CD4-positive, alpha-beta T cell treated with Interleukin-1 beta for 1 hour (primary cell): Measurements from ENCODE around the gene ADORA3.

Experiments used
- DNase-seq, 2 donors: peaks; one replicate each; pipeline ENCODE4 v3.0.0-alpha.2; 2020 to 2022

ADORA3 gene

DNA sequence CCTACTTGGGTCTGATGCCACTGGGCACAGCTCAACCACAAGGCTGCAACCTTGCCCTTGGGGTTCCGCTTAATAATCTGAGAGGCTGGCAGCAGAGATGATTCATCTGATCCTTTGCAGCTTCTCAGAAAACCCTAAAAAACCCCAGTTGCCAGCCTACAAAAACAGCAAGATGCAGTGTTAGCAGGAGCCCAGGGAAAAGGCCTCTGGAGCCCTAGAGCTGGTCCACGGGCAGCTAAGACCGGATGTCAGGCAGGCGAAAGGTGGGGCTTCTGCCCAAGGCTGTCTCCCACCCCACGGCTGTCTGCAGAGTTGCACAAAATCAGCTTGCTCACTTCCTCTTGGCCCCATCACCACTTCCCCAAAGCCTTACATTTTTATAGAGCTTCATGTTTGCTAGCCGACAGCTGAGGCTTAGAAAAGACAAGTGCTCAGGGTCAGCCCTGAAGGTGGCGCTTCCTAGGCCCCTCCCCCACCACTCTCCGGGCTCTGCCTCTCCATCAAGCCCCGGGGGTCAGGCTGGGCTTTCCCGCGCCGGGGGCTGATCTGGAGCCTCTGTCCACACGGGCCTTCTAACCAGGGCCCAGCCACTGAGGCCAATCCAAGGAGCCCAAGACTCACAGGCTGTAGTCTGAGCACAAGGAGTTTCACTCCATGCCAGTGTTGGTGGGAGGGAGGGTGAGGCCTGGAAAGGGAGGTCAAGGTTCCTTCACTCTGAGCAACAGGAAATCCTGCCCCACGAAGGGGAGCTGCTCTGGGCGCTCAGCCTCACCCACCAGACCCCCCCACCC is 4.2 kb upstream of the ADORA3 start:
- DNase-seq: peak; percentile 61 to 81

DNA sequence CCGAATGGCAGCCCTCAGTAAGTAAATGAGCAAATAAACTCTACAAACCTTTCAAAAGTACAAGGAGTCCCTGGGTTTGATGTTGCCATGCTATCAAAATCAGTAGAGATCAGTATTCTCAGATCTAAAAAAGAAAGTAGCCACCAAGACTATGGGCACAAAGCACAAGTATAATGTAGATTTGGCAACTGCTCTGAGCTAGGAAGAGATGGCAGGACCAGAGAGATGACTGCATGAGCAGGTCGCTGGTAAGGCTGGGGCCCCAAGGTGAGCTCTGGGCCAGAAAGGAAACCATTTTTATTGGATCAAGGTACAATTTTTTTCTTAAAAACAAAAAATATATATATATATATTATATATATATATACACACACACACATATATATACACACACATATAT is 3.1 kb upstream of the ADORA3 start:
- DNase-seq: no peak

DNA sequence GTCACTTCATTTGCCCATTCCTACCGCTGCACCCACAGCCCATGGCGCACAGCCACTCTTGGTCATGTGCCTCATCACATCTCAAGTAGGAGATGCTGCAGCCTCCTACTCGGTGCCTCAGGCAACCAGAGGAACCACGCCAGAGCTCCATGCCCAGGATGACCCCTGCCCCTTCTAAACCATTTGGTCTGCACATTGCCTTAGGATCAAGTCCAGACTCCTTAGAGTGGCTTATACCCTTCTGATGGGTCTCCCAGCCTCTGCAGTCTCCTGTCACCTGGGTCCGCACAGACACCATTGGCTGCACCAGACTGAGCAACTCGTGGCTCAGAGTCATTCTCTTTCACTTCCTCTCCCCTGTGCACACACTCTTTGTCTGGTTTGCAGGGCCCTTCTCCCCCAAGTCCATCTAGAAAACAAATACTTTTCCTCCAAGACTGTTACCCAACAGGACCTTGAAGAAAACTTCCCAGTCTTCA is 2.2 kb upstream of the ADORA3 start:
- peak in 1 of 2 donors; percentile 71 for DNase-seq

DNA sequence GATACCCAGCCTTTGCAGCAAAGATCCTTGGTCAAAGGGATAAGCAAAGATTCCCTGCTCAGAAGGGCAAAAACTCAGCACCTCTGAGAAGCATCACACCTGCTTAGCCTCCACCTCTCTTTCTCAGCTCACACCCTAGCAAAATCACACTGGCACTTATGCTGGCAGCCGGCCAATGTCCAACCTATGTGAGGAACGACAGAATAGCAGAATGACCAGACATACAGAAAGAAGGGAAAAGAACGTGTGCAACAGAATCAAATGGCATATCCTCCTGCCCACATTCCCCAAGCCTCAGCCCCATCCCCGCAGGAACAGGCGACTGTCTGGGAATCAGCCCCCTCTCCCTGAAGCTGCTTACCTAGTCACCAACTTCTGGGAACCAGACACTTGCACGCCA is 664 bp upstream of the ADORA3 start:
- no peak for DNase-seq

DNA sequence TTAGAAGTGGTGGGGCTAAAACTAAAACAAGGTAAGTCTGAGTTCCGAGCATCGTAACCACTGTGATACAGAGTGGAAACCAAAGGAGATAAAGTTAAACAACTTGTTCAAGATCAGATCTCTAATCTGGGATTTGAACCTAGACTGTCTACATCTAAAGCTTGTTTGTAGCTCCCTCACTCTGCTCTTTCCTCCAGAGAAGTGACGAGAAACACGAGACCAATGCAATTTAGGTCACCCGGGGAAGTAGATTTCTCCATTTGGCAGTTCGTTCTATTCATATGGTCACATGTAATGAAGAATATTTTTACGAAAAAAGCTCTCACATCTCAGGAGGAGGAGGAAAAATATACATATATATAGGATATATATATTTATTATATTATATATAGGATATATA is 1.8 kb downstream of the ADORA3 start:
- DNase-seq: no peak

DNA sequence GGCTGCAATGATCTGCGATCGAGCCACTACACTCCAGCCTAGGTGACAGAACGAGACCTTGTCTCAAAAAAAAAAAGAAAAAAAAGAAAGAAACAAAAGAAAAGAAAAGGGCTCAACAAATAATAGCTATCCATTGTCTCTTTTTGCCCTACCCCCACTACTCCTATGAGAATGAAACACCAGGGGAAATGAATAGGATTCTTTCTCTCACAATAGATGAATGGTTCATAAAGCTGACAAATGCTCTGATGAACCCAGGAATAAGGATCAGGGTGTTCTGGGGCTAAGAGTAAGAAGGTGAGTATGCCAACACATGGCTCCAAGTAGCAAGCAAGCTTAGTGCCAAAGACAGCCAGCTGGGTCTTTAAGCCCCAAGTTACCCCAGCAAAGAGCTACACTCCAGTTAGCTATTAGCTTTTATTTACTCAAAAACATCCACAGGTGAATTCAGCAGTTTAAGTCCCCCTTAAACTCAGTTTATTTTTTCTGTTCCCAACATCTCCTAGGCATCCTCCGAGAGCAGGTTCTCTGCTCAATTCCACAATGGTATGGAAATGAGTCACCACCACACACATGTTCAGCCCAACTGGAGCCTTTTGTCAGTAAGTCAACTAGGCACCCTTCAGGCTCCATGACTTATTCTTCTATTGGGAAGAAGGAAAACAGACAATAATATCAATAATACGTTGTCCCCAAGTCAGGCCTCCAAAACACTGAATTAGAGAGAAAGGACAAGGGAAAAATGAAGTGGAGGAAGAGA is 4.2 kb downstream of the ADORA3 start:
- no peak for DNase-seq

DNA sequence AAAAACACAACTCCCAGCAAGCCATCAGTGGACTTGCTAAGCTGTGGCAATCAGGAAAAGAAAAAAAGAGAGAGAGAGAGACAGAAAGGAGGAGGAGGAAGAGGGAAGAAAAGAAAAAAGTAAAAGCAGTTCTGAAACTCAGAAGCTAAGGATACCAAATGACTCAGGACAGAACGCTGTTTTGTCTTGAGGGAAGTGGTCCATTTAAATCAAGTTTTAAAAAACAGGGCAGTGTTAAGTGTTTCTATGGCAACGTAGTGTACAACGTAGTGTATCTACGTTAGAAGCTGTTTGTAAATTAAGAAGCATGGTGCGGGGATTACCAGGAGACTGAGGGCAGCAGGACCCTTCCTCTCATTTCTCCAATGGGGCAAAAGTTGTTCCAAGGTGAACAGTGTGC is 5.8 kb downstream of the ADORA3 start:
- DNase-seq: no peak

DNA sequence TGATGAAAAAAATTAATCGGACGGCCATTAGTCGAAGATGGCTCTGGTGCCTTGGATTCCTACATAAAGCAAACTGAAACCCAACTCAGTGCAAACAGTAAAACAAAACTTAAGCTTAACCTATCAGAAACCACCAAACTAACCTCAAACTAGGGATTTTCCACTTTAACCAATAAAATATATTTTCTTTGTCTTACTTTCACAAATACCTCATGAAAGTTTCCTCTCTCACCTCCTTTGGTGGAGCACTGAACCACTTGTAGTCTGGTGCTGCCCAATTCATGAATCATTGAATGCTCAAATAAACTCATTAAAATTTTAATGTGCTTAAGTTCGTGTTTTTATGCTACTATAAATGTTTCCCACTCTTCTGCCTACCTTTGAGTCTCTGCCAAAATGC is 7.0 kb downstream of the ADORA3 start:
- DNase-seq: no peak

DNA sequence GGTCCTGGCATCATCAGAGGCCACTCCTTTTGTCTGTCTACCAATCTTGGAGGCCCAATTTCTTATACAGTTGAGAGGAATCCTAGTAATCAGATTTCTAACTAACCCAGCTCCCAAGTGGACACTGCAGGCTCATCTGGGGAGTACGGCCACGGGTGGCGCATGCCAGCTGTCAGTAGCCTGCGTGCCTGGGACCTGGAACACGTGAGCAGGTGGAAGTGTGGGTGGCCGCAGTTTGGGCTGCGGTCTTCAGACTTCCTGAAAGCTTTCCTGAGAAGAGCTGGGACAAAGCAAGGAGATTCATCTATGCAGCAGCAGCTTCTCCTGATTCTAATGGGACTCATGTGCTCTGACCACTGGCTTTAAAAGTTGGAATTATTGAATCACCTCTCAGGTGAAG is 12.4 kb downstream of the ADORA3 start:
- DNase-seq: no peak

DNA sequence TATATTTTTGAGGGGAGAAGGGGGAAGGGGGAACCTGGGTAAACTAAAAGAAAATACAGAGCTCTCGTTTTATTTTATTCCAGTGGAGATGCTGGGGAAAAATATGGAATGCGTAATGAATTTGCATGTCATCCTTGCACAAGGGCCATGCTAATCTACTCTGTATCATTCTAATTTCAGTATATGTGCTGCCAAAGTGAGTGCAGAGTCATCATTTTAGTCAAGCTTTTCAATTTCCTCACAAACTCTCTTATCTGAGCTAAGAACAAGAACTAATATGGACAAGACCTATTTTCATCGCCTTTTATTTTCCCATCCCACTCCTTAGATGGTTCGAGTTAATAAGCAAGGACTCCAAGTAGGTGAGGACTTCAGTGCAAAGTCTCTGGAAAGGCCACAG is 13.2 kb downstream of the ADORA3 start:
- no peak for DNase-seq

DNA sequence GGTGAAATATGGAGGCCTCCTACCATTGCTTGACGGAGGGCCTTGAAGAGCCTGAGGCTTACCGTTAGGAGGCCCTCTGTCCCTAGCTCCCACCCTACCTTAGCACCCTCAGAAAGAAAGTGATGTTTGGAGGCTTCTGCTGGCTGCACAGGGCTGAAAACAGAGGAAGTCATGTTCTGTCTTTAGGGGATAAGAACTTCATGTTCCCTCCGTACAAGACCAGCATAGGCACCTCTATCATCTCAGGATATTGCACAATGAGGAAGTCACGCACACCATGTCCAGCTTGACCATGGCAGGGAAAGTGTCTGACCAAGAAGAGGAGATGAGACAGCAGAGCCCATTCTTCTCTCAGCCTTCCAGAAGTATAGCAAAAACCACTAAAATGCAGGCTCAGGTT is 13.8 kb downstream of the ADORA3 start:
- no peak for DNase-seq

DNA sequence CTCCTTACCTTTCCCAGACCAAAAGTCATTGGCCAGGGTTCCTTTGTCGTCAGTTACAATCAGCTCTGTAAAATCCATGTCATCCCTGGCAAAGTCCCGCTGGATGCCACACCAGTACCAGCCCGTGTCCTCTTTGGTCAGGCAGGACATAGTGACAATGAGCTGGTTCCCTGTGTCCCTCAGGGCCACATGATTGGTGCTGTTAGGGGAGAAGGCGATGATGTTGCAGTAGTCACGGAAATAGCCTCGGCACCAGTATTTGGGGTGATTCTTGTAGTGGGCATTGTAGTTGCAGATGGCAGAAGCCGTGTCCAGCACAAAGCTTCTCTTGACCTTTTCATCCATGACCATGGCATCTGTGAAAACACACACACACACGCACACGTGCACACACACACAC is 14.8 kb downstream of the ADORA3 start:
- DNase-seq: no peak

DNA sequence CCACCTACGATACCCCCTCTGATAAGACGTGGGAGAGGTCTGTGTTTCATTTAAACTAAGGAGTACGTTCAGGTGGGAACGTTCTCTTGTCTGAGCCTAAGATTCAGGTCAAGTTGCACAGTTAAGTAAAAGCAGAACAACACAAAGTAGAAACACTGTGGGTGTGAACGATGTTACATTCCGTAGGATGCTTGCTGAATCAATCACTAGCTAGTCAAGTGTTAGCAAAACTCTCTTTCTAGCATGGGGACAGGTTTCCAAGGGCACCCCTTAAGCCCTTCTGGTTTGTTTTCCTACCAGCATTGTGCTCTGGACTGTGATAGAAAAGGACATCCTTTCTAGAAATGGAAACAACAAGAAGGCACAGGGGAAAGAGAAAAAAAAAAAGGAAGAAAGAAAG is 16.3 kb downstream of the ADORA3 start:
- DNase-seq: no peak

DNA sequence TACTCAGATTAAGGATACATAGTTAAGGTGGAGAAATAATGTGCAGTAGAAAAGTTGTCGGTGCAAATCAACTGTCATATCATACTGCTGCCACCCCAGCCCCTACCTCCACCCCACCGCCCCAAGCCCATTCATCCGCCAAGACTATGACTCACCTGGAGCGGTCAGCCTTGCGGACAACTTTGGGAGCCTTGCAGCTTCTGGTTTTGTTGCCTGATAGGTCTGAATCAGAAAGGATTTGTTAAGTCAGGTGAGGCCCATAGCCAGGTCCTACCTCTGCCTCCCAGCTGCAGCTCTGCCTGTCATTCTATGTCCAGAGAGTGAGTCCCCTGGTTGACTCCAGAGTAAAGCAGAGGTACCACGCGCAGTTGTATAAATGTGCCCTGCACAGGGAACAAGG is 17.0 kb downstream of the ADORA3 start:
- DNase-seq: no peak

DNA sequence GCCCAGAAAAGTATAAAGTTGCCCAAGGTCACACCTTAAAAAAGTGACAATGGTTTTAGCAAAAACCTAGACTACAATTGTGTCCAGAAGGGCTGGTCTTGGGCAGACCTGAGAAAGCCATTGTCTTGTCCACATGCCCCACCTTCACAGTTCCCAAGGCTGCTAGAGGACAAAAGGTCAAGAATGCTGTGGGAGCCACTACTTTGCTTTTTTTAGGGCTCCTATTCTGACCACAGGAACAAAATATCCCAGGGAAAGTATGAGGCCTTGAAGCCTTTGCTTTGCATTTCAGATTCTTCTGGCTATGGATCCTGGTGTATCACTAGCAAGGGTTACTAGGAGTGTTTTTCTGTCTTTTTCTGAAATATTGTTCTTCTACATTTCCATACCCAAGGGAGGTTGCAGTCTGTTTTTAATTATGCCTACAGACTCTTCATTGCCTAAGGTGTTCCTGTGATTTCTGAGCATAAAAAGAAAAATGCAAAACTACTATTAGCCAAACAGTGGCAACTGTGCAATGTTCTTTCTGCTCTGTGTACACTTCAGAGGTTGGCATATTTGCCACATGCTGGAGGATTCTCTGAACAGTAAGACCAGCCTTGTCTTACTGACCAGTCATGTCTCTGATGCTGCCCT is 18.9 kb downstream of the ADORA3 start:
- no peak for DNase-seq

DNA sequence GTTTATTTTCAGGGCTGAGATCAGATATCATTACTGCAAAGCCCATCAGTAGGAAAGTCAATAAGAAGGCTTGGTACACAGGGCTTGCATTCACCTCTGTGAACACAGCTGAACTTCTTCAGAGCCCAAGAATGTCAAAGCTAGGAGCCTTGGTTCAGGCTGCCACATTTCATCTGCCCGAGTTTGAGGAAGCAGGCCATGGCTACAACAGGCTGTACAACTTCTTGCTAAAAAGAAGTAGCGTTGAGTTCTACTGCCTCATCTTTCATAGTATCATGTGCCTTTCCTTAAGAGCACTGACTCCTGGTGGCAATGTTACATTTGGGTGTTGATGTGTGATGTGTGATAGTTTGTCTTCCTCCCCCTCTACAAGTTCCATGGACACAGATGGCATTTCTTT is 19.6 kb downstream of the ADORA3 start:
- DNase-seq: no peak

DNA sequence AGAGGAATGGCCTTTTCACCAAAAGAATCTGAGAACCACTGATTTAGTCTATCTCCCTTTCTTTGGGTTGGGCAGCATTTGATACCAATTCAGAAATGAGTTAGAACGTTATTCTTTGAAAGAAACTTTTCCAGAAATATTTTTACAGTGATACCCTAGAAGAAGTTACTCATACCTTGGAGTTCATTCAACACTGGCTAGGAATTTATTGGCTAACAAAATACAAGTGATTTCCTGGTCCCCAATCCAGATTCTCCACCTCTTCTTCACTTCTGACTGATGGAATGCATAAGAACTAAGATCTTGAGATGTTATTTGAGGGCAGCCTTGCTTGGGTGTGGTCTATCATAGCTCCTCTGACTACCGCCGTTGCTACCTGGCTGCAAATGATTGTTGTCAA is 20.3 kb downstream of the ADORA3 start:
- no peak for DNase-seq

DNA sequence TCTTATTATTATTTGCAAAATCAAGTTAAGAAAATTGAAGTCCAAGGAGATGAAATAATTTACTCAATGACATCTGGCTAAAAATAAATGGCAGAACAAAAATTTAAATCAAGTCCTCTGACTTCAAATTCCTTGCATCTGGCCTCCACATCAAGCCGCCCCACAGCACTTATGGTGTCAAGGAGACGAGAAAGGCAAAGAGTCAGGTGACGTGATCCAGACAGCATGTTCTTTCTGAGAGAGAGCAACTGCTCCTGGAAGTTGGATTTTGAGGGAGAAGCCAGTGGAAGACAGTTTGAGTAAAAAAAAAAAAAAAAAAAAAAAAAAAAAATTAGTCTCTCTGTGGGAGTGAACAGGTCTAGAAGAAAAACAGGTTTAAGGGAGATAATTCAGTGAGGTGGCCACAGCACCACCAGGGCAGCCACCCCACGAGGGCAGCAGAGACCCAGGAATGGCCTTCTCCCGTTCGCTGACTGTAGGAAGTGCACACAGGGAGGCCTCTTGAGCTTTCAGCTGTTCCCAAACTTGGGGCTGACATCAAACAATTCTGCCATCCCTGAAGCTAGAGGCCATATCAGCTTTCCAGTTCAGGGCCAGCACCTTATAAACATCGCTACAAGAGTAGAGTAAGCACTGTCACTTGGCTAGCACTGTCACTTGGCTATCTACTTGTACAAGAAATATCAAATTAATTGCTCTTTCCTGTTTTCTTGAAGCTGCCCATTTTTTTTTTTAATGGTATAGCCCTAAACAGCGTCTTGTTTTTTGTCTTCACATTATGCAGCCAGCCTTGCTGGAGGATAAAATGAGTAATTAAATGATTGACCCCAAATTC is 21.8 kb downstream of the ADORA3 start:
- DNase-seq: peak; percentile 66 to 70

DNA sequence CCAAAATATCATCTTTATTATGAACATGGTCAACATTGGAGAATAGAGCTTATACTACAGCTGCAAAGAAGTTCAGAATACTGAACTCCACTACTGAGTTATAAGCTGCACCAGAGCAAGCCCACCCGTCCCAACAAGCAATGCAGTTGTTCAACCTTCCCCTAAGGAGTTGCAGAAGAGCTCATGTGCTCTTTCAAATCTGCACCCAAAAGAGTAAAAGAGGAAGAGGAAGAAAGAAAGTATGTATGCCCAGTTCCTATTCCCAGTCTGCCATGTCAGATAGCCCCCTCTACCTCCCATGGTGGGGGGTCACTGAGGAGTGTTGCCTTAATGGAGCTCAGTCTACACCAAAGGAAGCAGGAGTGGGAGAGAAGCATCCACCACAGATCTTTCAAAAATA is 22.8 kb downstream of the ADORA3 start:
- DNase-seq: no peak

DNA sequence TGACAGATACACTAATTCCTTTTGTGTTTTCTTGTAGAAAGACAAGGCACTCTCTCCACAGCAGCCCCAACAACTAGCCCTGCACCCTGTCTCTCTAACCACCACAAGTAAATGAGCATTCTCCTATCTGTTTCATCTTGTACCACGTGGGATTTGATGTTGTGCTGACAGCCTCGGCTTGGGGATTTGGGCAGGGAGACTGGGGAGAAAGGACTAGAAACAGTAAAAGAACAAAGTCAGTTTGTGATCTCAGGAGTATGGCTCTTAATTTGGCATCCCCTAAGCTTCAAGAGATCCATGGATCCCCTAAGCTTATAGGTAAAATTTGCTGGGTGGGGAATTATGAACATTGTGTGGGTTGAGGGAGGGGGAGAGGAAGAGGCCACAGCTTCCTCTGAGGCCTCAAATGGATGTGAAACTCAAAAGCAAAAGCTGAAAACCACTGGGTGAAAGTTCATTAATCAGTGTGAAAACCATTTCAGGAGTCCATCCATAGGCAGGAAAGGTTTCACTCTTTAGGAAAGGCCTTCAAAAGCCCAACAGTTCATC is 26.6 kb downstream of the ADORA3 start:
- peak; percentile 34 to 62 for DNase-seq

DNA sequence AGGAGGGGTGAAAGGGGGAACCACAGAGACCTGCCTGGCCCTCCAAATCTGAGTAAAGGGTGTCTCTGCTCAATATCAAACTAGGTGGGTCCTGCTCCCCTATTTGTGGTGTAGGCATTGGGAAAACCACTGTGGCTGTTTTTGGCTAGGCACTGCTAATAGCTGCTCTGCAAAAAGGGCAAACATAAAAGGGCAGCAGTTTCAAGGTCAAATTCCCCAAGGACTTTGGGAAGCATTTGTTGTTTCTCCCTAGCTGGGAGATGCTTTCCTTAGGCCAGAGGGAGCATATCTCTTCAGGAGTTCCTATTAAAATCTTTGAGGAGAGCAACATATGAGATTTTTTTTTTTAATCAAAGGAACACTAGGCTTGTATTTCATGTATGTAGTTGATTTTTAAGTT is 27.2 kb downstream of the ADORA3 start:
- no peak for DNase-seq

DNA sequence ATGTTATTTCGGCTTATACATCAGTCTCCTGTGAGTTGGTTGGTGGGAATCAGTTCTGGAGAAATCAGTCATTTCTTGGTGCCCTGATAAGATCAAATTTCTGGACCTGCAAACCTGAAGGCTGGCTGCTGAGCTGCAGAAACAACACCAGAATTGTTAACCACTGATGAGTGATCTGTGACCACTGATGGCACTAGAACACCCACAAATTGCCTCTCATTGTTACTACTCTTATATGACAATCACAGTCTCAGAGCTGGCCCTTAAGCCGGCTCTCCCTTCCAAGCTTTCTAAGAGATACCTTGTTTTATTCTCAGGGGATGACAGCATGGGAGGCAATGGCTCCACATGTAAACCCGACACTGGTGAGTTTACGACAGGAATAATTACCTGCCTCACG is 27.7 kb downstream of the ADORA3 start:
- peak; percentile 9 to 28 for DNase-seq

DNA sequence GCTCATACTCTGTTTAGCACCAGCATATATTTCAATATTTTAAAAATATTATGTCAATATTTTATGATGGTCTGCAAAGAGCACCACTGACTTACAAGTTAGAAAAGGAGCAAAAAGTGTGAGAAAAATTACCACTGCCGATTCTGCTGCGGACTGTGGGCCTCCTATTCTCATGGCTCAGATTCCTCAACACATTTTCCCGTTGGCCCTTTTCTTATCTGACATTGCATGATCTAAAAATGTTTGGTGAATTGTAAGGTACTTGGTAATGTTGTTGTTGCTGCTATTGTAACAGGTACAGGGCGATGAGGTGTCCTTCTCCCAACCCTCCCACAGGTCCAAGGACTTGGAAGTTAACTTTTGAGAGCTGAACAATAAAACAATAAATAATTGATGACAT is 28.9 kb downstream of the ADORA3 start:
- no peak for DNase-seq
